Vagina (tissue), 2 donors: ENCODE results near the gene SERPINA5. TPM values are rescaled to one million over a fixed set of nuclear protein-coding genes. Genes with fewer than 3 reads are reported as not detected.
"Not testable (repeated sequence)": the region's sequence is repeated elsewhere in the genome, so short reads cannot be mapped to it uniquely, and the experiment has no call there.

ENCODE experiments used
- DNase-seq, 2 donors: peaks; one replicate each; pipeline ENCODE4 v3.0.0-alpha.2; 2017; ENCODE audit errors: extremely low spot score in 2 of 2
- H3K27ac ChIP-seq: fragments of 200-600 bp; sonication (generic); one replicate; pipeline ENCODE4 v1.5.1; 2019
- H3K27me3 ChIP-seq: fragments of 200-600 bp; sonication (generic); one replicate; pipeline ENCODE4 v1.5.1; 2019
- H3K36me3 ChIP-seq, 2 donors: fragments of 200-600 bp; sonication (generic); one replicate each; pipeline ENCODE4 v1.5.1; 2017 to 2019
- H3K4me1 ChIP-seq: fragments of 200-600 bp; sonication (generic); one replicate; pipeline ENCODE4 v1.5.1; 2019
- H3K4me3 ChIP-seq, 2 donors: fragments of 200-600 bp; sonication (generic); 1 replicate in 1 of 2; 2 replicates in 1 of 2; pipeline ENCODE4 v1.5.1; 2016 to 2019
- H3K9me3 ChIP-seq: fragments of 200-600 bp; sonication (generic); one replicate; pipeline ENCODE4 v1.5.1; 2019
- POLR2A ChIP-seq, 2 donors: fragments of 450-650 bp; IDR thresholded peaks; one replicate each; pipeline ENCODE4 v1.6.1; 2017; ENCODE audit warnings: antibody characterized with exemption in 2 of 2, mild to moderate bottlenecking in 2 of 2, moderate library complexity in 2 of 2
- POLR2AphosphoS5 ChIP-seq, 2 donors: sonication (generic); formaldehyde crosslinking; IDR thresholded peaks; one replicate each; pipeline ENCODE4 v1.9.0; 2017; ENCODE audit warnings: antibody characterized with exemption in 2 of 2, mild to moderate bottlenecking in 2 of 2, low read depth in 1 of 2; ENCODE audit not compliant: insufficient read depth in 1 of 2
- intact Hi-C: fragments of 100-400 bp; cut with DNase I; formaldehyde crosslinking; loops from one replicate; pipeline ENCODE4 v1.15.1; 2023
- total RNA-seq: library from RNA; depleted of rRNA; stranded (reverse); fragments of >200 nt; gene quantifications from one replicate; pipeline ENCODE4 v1.2.3, GENCODE V29; 2016
- TF ChIP-seq, protein P1 (sequence below), 3 experiments: fragments of 450-650 bp in 2 of 3; fragments of 200-600 bp in 1 of 3; sonication (generic) in 1 of 3; IDR thresholded peaks; one replicate each; pipeline ENCODE4 v1.5.1; 2017 to 2019; ENCODE audit warnings: antibody characterized with exemption in 3 of 3, mild to moderate bottlenecking in 2 of 3, moderate library complexity in 2 of 3

Gene SERPINA5
- total RNA-seq, 1 donor from 2014 or later = 3.7 TPM

DNA sequence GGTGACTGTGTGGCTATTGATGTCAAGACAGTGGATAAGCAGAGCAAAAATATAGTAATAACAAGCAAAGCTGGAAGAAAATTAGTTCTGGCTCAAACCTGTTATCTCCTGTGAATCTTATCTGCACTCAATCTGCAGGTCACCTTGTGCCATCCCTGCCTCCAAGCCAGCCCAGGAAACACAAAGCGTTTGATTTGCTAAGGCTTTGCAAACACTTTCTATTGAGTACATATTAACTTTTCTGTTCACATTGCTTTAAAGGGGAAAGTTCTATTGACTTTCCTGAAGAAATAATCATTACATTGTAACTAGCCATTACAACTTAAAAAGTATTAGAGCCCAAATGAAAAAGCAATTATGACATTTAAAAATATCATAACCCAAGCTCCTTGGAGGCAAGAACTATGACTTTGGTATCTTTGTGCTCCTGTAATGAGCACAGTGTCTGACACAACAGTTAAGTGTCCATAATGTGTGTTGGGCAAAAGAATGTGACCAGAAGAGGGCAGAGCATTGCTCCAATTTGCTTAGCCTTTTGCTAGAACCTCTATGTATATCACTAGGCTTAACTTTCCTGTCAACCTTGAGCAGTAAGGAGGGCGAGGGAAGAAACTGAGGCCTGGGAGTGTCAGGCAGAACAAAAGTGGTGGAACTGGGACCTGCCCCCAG, 55.7 kb downstream of the SERPINA5 start:
- Histone ChIP-seq H3K4me1 (no peaks in the 10 kb centered on the region), H3K36me3 (no peaks in the 10 kb centered on the region), H3K27me3 (no peaks in the 10 kb centered on the region), H3K4me3 (no peak overlapping the region), H3K9me3 (no peaks in the 10 kb centered on the region), H3K27ac (no peak overlapping the region)
- DNase-seq = no peak
- intact Hi-C loops = no loop called here
- TF ChIP-seq, protein P1, sequence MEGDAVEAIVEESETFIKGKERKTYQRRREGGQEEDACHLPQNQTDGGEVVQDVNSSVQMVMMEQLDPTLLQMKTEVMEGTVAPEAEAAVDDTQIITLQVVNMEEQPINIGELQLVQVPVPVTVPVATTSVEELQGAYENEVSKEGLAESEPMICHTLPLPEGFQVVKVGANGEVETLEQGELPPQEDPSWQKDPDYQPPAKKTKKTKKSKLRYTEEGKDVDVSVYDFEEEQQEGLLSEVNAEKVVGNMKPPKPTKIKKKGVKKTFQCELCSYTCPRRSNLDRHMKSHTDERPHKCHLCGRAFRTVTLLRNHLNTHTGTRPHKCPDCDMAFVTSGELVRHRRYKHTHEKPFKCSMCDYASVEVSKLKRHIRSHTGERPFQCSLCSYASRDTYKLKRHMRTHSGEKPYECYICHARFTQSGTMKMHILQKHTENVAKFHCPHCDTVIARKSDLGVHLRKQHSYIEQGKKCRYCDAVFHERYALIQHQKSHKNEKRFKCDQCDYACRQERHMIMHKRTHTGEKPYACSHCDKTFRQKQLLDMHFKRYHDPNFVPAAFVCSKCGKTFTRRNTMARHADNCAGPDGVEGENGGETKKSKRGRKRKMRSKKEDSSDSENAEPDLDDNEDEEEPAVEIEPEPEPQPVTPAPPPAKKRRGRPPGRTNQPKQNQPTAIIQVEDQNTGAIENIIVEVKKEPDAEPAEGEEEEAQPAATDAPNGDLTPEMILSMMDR (IDR thresholded peaks at IDR 0.05) = no peak
- TF ChIP-seq POLR2A (IDR thresholded peaks at IDR 0.05) (no peak), POLR2AphosphoS5 (IDR thresholded peaks at IDR 0.05; ENCODE audit: insufficient read depth in 1 of 2, low read depth in 1 of 2) (no peak)

DNA sequence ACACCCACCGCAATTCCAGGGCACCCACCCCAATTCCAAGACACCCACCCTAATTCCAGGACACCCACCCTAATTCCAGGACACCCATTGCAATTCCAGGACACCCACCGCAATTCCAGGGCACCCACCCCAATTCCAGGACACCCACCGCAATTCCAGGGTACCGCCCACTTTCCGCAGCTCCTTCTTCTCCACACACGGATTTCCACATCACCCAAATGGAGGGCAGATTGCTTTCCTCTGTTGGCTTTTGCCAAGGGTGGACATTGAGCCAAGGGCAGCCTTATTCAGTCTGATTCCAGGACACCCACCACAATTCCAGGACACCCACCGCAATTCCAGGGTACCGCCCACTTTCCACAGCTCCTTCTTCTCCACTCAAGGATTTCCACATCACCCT, 56.6 kb downstream of the SERPINA5 start:
- H3K4me3 ChIP-seq, H3K27me3 ChIP-seq, DNase-seq, H3K27ac ChIP-seq, H3K36me3 ChIP-seq, H3K9me3 ChIP-seq, H3K4me1 ChIP-seq, intact Hi-C loops: not testable (repeated sequence)

DNA sequence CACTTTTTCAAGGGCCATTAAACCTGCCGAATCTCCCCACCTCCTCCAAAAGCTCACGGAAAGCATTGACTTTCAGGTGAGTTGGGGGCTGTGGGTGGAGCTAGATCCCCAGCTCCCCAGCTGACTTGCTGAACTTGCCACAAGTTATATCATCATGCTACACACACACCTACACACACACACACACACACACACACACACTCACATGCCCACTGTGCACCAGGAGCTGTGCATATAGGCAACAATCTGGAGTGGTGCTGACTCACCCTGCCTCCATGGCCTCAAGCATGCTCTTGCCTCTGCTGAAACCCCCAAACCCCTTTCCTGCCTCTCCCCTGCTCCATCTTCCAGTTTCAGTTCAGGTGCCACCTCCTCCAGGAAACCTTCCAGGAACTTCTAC, 57.1 kb downstream of the SERPINA5 start:
- TF ChIP-seq POLR2AphosphoS5 (IDR thresholded peaks at IDR 0.05; ENCODE audit: insufficient read depth in 1 of 2, low read depth in 1 of 2) = no peak
- no peak for TF ChIP-seq POLR2A (IDR thresholded peaks at IDR 0.05)
- TF ChIP-seq, protein P1 (IDR thresholded peaks at IDR 0.05) = no peak
- intact Hi-C loops = no loop called here
- H3K27me3 ChIP-seq = no peaks in the 10 kb centered on the region
- no peak overlapping the region for H3K4me3 ChIP-seq
- H3K9me3 ChIP-seq = no peaks in the 10 kb centered on the region
- H3K36me3 ChIP-seq = no peaks in the 10 kb centered on the region
- H3K27ac ChIP-seq = no peak overlapping the region
- H3K4me1 ChIP-seq = no peaks in the 10 kb centered on the region
- no peak for DNase-seq

DNA sequence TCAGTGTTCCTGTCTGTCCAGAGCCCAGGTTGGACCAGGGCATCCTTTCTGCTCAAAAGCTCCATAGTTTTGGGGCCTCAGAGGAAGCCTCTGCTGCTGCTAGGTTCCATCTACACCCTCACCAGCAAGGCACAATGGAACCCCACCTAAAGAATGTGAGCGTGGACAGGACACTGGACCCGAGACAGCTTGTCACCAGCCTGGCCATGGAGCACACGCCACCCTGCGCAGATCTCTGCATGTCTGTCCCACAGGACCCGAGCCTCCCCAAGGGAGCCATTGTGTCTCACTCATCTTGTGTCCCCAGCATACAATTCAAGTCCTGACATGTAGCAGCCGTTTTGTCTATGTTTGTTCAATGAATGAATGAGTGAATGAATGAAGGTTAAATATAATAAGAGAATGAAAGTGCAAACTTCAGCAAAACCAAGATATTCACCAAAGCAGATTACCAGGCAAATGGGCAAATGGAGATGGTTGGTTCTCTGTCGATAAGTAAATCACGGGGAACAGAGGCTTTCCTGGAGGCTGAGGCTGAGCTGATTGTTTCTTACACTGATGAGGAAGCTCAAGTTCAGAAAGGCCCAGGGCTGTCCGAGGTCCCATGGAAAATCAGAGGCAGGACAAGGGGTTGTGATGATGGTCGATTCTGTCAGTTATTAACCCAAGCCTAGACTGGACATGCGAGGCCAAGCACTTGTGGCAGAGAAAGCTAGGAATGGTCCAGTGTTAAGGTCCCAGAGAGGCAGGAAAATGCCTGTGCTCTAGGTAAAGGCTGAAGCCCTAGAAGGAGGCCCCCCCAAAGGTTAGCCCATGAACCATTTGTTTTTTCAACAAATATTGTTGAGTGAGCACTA, 58.0 kb downstream of the SERPINA5 start:
- TF ChIP-seq POLR2A (IDR thresholded peaks at IDR 0.05) (no peak), POLR2AphosphoS5 (IDR thresholded peaks at IDR 0.05; ENCODE audit: insufficient read depth in 1 of 2, low read depth in 1 of 2) (no peak)
- TF ChIP-seq, protein P1 (IDR thresholded peaks at IDR 0.05) = no peak
- intact Hi-C loops = no loop called here
- no peak for DNase-seq
- Histone ChIP-seq H3K27ac (no peak overlapping the region), H3K4me3 (no peak overlapping the region), H3K36me3 (no peaks in the 10 kb centered on the region), H3K27me3 (no peaks in the 10 kb centered on the region), H3K4me1 (no peaks in the 10 kb centered on the region), H3K9me3 (no peaks in the 10 kb centered on the region)

DNA sequence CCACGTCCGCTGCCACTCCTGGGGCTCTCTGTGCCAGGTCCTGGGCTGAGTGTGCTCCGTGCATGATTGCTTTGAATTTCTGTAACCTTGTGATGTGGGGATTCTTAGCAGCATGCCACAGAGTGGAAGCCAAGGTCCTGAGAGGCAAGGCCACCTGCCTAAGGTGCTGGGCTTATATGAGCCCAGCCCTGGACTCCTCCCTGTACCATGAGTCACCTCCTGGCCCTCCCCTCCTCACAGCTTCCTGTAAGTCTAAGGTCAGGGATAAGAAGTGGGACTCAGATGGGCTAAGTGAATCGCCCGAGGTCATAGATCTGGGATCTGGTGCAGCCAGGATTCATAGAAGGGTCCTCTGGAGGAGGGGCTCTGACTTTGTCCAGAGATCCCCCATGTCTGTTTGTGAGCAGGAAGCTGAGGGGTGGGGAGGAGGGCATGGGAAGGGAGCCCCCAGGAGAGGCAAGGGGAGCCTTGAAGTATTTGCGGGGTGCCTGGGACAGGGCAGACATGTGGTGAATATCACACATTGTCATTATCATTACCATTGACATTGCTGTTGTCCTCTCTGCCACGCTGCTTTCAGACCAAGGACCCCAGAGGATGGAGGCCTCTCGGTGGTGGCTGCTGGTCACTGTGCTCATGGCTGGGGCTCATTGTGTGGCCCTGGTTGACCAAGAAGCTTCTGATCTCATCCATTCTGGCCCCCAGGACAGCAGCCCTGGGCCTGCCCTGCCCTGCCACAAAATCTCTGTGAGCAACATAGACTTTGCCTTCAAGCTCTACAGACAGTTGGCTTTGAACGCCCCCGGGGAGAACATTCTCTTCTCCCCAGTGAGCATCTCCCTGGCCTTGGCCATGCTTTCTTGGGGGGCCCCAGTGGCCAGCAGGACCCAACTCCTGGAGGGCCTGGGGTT, 59.8 kb downstream of the SERPINA5 start:
- no peak overlapping the region for H3K27ac ChIP-seq
- no peaks in the 10 kb centered on the region for H3K4me1 ChIP-seq
- TF ChIP-seq, protein P1 (IDR thresholded peaks at IDR 0.05) = no peak
- no peak for TF ChIP-seq POLR2A (IDR thresholded peaks at IDR 0.05)
- no peak for TF ChIP-seq POLR2AphosphoS5 (IDR thresholded peaks at IDR 0.05; ENCODE audit: insufficient read depth in 1 of 2, low read depth in 1 of 2)
- H3K9me3 ChIP-seq = no peaks in the 10 kb centered on the region
- no peak overlapping the region for H3K4me3 ChIP-seq
- intact Hi-C loops = no loop called here
- no peak for DNase-seq
- H3K36me3 ChIP-seq = no peaks in the 10 kb centered on the region
- H3K27me3 ChIP-seq = no peaks in the 10 kb centered on the region
